ENCODE measurements around the gene TNFAIP8L2. TPM values are rescaled to one million over a fixed set of nuclear protein-coding genes. Genes with fewer than 3 reads are reported as not detected.

The TNFAIP8L2 gene
- total RNA-seq, 1 experiment from 2014 or later = not detected

- Histone ChIP-seq H3K18ac (ENCODE audit: insufficient read length, low read depth, low read length) (no peak overlapping the region), H4K20me1 (ENCODE audit: control insufficient read depth, insufficient read depth, insufficient read length) (no peaks in the 10 kb centered on the region), H3T11ph (ENCODE audit: low read length) (no peak overlapping the region), H2AK5ac (ENCODE audit: insufficient read length, low read length) (no peak overlapping the region), H3K9ac (ENCODE audit: extremely low read depth, insufficient read length, low read length) (no peak overlapping the region), H4K8ac (replicated peaks; ENCODE audit: insufficient read length, low read depth, low read length) (no peak overlapping the region), H2BK5ac (ENCODE audit: insufficient read length, low read length) (no peak overlapping the region), H2BK120ac (ENCODE audit: low read depth, low read length, poor library complexity, severe bottlenecking) (no peak overlapping the region), H3K4me1 (ENCODE audit: insufficient read depth, low read length) (no peaks in the 10 kb centered on the region), H3K56ac (ENCODE audit: insufficient read length, low read depth, low read length) (no peak overlapping the region), H3K4me2 (ENCODE audit: insufficient read depth, insufficient read length, low read length) (no peak overlapping the region), H3K9me3 (ENCODE audit: control insufficient read depth, low read depth, low read length) (no peaks in the 10 kb centered on the region), H3K27ac (ENCODE audit: insufficient read length, low read depth, low read length) (no peak overlapping the region), H4K5ac (ENCODE audit: insufficient read length, low read depth, low read length) (no peak overlapping the region), H2BK15ac (ENCODE audit: low read depth, low read length) (no peak overlapping the region), H2AFZ (ENCODE audit: low read length) (no peak overlapping the region), H3K79me1 (ENCODE audit: insufficient read depth, low read depth, low read length, poor library complexity, severe bottlenecking) (no peaks in the 10 kb centered on the region), H3K14ac (ENCODE audit: insufficient read depth, low read length) (no peak overlapping the region), H3K79me2 (ENCODE audit: insufficient read depth, low read length) (no peaks in the 10 kb centered on the region), H3K27me3 (ENCODE audit: insufficient read depth, low read length) (no peaks in the 10 kb centered on the region), H3K23me2 (ENCODE audit: insufficient read length, low read depth, low read length, poor library complexity, severe bottlenecking) (no peaks in the 10 kb centered on the region), H2BK12ac (ENCODE audit: insufficient read length, low read depth, low read length) (no peak overlapping the region), H2BK20ac (ENCODE audit: low read depth, low read length, poor library complexity, severe bottlenecking) (no peak overlapping the region), H3K23ac (ENCODE audit: insufficient read length, low read depth, low read length) (no peak overlapping the region), H3K4ac (ENCODE audit: low read depth, low read length) (no peak overlapping the region), H4K91ac (ENCODE audit: insufficient read length, low read depth, low read length) (no peak overlapping the region)
- WGBS (ENCODE audit: extremely low coverage, insufficient read length, low lambda C conversion rate) = no CpG with 5 or more reads among the region's 6 CpGs
- H3K4me3 Mint-ChIP-seq = no peak overlapping the region
- H3K4me1 Mint-ChIP-seq = peaks cover 2 to 3% of the 10 kb centered on the region in 2 experiments
- H3K36me3 Mint-ChIP-seq (ENCODE audit: insufficient read depth in 1 of 3, low read depth in 3 of 3) = peaks cover 29 to 55% (median 47%) of the 10 kb centered on the region in 3 experiments; a peak in 6 of 7 replicates
- TF ChIP-seq CTCF (conservative IDR thresholded peaks at IDR 0.05) = no peak
- DNase-seq = no peak
- H3K27ac Mint-ChIP-seq = peak overlapping the region in 2 of 3 experiments; percentile 28 to 60; a peak in 2 of 7 replicates
- no peaks in the 10 kb centered on the region for H3K9me3 Mint-ChIP-seq
- no peaks in the 10 kb centered on the region for H3K27me3 Mint-ChIP-seq (ENCODE audit: low read depth)
These were observed 18.7 kb downstream of the TNFAIP8L2 start for GRCh38 chr1:151175041-151175741.
